HG02981 (cell line): ENCODE measurements around the gene TCEAL9.
"Not testable (repeated sequence)": the region's sequence is repeated elsewhere in the genome, so short reads cannot be mapped to it uniquely, and the experiment has no call there.

Source experiments
- ATAC-seq: cut with Tn5 transposase; IDR thresholded peaks from one replicate; pipeline ENCODE4 v1.9.1; 2021; ENCODE audit warnings: mild to moderate bottlenecking, moderate library complexity; ENCODE audit not compliant: unreplicated experiment

Gene TCEAL9, protein sequence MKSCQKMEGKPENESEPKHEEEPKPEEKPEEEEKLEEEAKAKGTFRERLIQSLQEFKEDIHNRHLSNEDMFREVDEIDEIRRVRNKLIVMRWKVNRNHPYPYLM

GRCh38 chrX:103356130-103356798, at the start of gene TCEAL9:
TCEAL9 (plus strand) TSS chrX:103356506; CDS start chrX:103357685, 1,179 bp downstream.
- ATAC-seq = no peak

GRCh38 chrX:103309860-103310554, 46.3 kb upstream of the TCEAL9 start:
- no peak for ATAC-seq

GRCh38 chrX:103310555-103311398, 45.5 kb upstream of the TCEAL9 start, which contains the start of gene BEX2:
BEX2 (minus strand) TSS chrX:103310990; CDS start chrX:103309976, 1,014 bp downstream.
- ATAC-seq = peak; percentile 99

DNA sequence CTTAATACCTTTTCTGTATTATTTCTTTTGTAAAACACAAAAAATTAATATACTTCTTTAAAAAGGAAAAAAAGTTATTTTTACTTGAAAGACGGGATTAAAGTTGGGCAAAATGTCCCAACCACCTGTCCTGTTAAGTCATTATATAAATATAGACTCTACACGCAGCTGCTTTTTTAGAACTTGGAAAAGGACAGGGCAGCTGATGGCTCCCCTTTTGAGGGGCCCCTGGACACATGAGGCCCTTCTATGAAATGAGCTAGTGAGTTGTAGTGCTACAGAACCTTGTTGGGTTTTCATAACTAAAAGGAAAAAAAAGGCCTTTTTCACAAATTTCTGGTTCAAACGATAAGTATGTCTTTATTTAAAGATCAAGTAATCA, 44.9 kb upstream of the TCEAL9 start:
- ATAC-seq = no peak

- ATAC-seq = no peak
Observed at GRCh38 chrX:103329991-103330390, 26.3 kb upstream of the TCEAL9 start, which contains the start of gene TCEAL7. TCEAL7 (plus strand) TSS chrX:103330239; CDS start chrX:103331404, 1,165 bp downstream.

GRCh38 chrX:103330681-103331288, 25.5 kb upstream of the TCEAL9 start:
- no peak for ATAC-seq

GRCh38 chrX:103338663-103339062, 17.6 kb upstream of the TCEAL9 start:
- no peak for ATAC-seq

GRCh38 chrX:103343105-103343504, 13.2 kb upstream of the TCEAL9 start:
- peak; percentile 47 for ATAC-seq

GRCh38 chrX:103344606-103345005, 11.7 kb upstream of the TCEAL9 start:
- ATAC-seq = no peak

GRCh38 chrX:103347682-103348397, 8.5 kb upstream of the TCEAL9 start:
- ATAC-seq = no peak

DNA sequence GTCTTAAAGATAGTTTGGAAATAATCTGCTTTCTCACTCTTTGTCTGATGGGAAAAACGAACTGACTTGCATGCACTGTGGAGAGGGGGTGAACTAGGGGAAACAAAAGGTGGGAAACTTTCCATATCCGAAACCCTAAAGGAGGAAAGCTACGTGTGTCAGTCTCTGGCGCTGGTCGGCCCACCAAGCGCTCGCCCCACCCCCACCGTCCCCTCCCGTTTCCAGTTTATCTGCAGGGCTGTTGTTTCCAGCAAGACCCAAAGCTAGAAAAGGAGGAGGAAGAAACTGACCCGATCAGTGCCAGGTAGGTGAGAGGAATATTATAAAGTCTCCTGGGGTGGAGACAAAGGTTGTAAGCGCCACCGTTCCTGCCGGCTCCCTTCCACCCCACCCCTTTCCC, 552 bp downstream of the TCEAL9 start:
- ATAC-seq = no peak

DNA sequence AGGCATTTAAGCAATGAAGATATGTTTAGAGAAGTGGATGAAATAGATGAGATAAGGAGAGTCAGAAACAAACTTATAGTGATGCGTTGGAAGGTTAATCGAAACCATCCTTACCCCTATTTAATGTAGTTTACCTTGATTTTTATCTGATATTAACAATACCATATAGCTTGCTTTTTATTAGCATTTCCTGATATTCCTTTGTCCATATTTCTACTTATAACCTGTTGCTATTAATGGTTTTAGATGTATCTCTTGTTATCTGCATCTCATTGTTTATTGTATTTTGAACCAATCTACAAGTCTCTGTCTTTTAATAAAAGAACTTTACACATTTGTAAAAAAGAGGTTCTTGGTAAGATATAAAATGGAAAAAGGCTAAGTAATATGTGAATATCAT, 1.6 kb downstream of the TCEAL9 start:
- ATAC-seq = no peak

DNA sequence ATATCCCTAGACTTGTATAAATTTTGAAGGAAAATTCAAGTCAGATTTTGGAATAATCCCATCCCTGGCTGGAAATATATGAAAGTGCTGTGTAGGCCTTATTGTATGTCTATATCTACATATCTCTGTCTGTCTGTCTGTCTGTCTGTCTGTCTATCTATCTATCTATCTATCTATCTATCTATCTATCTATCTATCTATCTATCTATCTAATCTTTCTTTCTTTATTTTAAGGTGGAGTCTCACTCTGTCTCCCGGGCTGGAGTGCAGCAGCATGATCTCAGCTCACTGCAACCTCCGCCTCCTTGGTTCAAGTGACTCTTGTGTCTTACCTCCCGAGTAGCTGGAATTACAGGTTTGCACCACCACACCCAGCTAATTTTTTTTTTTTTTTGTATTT, 3.3 kb downstream of the TCEAL9 start:
- not testable (repeated sequence) for ATAC-seq

DNA sequence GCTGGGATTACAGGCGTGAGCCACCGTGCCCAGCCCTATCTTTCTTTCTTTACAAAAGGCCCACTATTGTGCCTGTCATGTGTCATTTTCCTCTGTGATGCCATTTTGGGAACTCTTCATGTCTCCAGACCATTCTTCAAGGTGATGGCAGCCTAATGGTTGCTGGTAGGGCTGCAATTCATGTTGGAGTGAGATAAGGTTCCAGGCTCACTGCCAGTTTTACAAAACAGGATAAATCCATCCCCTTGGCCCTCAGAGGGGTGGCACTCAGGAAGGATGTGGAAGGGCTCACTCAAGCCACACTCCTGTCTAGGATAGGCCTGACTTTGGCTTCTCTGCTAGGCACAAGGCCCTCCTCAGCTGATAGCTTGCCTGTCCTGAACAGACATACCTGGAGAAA, 3.8 kb downstream of the TCEAL9 start:
- ATAC-seq = no peak

- ATAC-seq = no peak
Observed at GRCh38 chrX:103360916-103361315, 4.6 kb downstream of the TCEAL9 start.

GRCh38 chrX:103361798-103362197, 5.5 kb downstream of the TCEAL9 start:
- ATAC-seq = no peak

DNA sequence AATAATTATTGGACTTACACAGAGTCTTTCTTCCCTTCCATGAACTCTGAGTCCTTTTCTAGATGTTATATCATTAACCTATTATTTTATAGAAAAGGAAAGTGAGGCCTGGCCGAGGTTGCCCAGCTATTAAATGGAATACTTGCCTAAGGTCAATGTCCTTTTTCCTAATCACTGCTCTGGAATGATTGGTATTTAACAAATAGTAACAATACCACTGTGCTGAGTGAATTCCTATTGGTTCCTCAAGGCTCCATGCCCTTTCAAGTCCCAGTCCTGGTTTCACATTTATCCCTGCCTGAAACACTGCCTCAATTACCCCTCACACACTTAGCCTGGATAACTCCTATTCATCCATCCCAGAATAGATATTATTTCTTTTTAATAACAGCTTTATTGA, 6.2 kb downstream of the TCEAL9 start:
- no peak for ATAC-seq

- no peak for ATAC-seq
Observed at GRCh38 chrX:103363046-103363445, 6.7 kb downstream of the TCEAL9 start.

- no peak for ATAC-seq
Observed at GRCh38 chrX:103367502-103367901, 11.2 kb downstream of the TCEAL9 start.

- ATAC-seq = no peak
Observed at GRCh38 chrX:103369479-103369878, 13.2 kb downstream of the TCEAL9 start.
